H54 (cell line): ENCODE measurements around the gene UGDH.
"Not testable (repeated sequence)": the region's sequence is repeated elsewhere in the genome, so short reads cannot be mapped to it uniquely, and the experiment has no call there.

Source experiments
- DNase-seq: peaks from one replicate; pipeline ENCODE4 v3.0.0; 2011; ENCODE audit warnings: low spot score, mixed read lengths; ENCODE audit not compliant: insufficient read length
- FAIRE-seq: peaks from 3 replicates; lab custom pipeline; 2011; peaks lifted over from hg19 to GRCh38; lab: Jason Lieb, UNC
- POLR2A ChIP-seq: IDR thresholded peaks from 2 replicates; pipeline ENCODE4 v1.6.1; 2011; ENCODE audit warnings: low read depth, mild to moderate bottlenecking, low read length

Gene UGDH

DNA sequence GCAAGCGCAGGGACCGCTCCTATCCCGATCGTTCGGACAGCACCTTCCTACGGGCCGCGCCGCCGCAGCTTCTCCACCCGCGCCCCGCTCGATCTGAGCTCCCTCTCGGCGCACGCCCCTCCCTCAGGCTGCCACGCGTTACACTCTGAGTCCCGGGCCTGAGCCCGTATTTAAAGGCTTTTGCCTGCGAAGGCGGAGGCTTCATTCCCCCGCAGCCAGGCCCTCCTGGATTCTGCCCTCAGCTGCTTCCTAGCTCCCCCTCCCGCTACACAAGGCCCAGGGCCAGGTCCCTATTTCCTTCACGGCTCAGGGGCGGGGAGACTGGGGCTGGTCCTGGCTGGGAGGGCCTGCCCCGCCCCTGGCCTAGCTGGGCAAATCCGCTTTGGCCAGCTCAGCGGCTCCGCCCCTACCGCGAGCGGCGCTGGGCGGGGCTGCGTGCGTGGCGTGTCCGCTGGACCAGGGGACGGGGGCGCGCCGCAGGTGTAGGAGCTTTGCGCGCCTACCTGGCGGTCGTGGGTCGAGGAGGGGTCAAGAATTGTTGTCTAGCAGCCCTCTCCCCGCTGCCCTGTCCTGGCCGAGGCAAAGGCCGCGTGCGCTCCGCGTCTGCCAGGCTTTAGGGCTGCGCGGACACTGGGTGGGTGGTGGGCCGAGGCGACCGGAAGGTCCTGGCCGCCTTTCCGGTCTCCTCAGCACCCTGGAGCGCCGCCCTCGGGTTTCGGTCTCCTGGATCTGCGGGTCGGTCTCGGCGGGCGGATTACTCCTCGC lies at the start of gene UGDH:
Gene UGDH (minus strand): TSS at position 144 of the 765 bp plus-strand sequence. CDS start 5,927 bp downstream, outside the sequence.
- peak; percentile 95 for TF ChIP-seq POLR2A
- FAIRE-seq (no peak), DNase-seq (peak; percentile 81)

DNA sequence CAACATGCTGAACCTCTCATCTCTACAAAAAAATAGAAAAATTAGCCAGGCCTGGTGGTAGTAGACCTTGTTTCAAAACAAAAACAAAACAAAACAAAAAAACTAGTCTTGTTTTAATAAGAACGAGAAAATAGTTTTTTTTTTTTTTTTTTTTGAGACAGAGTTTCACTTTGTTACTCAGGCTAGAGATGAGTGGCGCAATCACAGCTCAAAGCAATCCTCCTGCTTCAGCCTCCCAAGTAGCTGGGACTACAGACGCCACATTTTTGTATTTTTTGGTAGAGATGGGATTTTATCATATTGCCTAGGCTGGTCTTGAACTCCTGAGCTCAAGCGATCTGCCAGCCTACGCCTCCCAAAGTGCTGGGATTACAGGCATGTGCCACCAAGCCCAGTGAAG lies 47.7 kb upstream of the UGDH start:
- FAIRE-seq (no peak), DNase-seq (no peak)
- TF ChIP-seq POLR2A, result no peak

DNA sequence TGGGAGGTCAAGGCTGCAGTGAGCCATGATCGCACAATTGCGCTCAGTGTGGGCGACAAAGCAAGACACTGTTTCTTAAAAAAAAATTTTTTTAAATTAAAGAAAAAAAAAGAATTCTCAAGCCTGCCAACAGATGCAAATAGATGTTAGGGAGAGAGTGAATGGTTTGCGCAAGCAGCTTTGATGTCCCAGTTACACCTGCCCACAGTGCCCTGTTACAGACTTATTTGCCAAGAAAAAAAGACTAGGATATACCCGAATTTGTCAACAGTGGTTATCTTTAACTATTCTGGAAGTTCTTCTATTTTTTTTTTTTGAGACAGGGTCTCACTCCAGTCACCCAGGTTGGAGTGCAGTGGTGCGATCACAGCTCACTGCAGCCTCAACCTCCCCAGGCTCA lies 44.3 kb upstream of the UGDH start:
- TF ChIP-seq POLR2A, result no peak
- FAIRE-seq (no peak), DNase-seq (no peak)

DNA sequence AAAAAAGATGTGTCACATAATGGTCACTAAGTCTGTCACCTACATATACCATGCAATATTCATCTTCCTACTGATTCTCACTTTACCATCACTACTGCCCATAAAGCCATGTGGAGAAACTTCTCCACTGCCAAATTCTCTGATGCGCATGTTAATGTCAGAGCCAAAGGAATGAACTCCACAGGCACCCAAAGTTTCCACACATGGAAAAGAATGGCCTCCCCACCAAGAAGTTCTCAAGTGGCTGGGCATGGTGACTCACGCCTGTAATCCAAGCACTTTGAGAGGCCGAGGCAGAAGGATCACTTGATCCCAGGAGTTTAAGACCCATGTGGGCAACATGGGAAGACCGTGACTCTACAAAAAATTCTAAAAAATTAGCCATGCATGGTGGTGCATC lies 43.8 kb upstream of the UGDH start:
- FAIRE-seq, result no peak
- no peak for DNase-seq
- no peak for TF ChIP-seq POLR2A

DNA sequence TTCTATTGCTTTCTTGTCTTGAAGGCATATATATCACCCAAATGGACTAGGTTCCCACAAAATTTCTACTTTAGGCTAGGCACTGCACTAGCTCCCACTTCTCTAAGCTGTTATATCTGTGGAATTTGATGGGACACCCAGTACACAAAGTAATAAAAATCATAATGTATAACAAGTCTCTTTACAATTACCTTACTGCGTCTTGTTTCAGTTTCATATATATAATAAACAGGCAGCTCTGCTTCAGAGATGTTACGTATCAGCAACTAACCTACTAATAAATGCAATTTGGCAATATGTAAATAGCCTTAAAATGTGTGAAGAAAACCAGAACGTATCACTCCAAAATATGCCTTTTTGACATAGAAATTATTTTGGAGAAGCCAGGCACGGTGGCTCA lies 42.0 kb upstream of the UGDH start:
- FAIRE-seq, result no peak
- no peak for DNase-seq
- no peak for TF ChIP-seq POLR2A

DNA sequence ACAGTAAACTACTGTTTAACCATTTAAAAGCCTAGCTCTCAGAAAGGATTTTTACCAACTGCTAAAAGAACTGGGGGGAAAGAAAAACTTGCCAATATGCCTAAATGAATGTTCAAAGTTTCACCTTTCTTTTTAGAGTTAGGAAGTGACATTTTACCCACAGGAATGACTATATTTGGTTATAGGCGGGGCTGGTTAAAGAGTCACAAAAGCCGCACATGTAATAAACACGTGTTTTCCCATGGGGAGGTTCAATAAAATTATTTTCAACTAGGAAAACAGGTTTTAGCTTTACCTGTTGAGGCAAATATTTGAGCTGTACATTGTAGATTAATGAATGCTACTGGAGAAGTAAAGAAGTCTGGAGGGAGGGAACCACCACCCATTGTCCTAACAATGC lies 41.6 kb upstream of the UGDH start:
- no peak for DNase-seq
- no peak for TF ChIP-seq POLR2A
- FAIRE-seq, result no peak

DNA sequence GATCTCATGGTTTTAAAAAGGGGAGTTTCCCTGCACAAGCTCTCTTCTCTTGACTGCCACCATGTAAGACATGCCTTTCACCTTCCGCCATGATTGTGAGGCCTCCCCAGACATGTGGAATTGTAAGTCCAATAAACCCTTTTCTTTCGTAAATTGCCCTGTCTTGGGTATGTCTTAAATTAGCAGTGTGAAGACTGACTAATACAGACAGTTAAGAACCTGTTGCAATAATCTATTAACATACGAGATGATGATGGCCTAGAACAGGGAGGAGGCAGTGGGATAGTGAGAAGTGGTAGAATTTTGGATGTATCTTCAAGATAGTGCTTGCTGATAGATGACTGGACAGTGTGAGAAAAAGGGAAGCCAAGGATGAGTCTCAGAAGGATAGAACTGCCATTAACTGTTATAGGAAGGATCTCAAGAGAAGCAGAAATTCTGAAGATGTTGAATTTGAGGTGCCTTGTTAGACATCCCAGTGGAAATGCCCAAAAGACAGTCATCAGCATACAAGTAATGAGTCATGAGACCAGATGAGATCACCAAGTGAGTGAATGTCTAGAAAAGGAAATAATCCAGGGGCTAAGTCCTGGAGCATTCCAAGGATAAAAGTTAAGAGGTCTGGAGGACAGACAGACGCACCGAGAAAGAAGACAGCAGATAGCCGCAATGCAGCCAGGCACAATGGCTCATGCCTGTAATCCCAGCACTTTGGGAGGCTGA lies 38.8 kb upstream of the UGDH start:
- DNase-seq (peak; percentile 33), FAIRE-seq (no peak)

DNA sequence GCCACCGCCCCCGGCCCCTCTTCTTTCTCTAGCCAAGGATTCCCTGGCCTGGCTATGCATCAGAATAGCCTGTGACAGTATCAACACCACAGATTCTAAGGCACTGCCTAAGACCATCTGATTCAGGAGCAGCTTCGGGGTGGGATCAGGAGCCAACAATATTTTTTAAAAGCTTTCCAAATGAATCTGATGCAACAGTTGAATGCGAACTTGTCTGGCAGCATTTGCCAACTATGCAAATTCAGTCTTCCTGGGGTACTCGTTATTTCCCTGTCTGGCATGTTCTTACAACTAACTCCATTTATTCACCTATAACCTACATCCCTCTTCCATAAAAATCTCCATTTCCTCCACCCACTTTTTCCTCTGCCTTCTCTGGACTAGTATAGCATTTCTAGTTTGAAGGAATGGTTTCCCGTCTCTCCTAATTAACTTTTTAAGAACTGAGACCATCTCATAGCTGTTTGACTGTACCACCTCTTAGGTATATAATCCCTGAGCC lies 36.2 kb upstream of the UGDH start:
- DNase-seq (no peak), FAIRE-seq (no peak)
- no peak for TF ChIP-seq POLR2A

More for the DNA sequence above, 38.8 kb upstream of the UGDH start:
- no peak for TF ChIP-seq POLR2A

DNA sequence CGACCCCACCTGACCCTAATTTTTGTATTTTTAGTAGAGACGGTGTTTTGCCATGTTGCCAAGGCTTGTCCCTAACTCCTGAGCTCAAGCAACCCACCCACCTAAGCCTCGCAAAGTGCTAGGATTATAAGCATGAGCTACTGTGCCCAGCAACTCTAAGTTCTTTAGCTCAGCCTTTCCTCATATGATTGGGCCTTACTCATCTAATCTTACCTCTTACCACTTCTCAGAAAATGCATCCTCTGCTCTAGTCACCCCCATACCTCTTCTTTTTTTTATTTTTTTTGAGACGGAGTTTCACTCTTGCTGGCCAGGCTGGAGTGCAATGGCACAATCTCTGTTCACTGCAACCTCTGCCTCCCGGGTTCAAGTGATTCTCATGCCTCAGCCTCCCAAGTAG lies 35.6 kb upstream of the UGDH start:
- FAIRE-seq (no peak), DNase-seq (no peak)
- no peak for TF ChIP-seq POLR2A

DNA sequence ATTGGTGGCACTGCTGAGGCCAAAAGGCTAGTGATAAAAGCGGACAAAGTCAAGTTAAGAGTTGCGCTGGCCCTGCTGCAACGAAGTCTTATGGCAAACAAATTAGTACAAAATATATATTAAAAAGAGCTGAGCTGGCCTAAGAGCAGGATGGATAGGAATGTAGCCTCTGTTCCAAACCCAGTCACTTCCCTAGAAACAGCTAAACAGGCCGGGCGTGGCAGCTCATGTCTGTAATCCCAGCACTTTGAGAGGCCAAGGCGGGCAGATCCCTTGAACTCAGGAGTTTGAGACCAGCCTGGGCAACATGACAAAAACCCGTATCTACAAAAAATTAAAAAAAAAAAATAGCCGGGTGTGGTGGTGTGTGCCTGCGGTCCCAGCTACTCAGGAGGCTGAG lies 32.4 kb upstream of the UGDH start:
- no peak for TF ChIP-seq POLR2A
- FAIRE-seq, result no peak
- no peak for DNase-seq

DNA sequence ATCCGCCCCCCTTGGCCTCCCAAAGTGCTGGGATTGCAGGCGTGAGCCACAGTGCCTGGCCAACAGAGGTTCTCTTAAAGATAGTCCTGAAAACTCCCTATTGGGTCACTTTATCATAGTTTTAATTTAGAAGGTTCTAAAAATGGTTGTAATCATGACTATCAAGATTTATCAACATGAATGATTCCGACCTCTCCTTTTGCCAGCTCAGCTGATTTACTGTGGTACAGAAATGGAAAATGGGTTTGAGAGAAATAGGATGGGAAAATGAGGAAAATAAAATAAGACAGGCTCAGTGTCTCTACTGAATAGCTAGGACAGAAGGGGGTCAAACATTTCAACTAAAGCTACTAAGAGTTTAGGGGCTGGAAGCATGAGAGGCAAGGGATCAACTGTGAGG lies 28.2 kb upstream of the UGDH start:
- DNase-seq, result no peak
- no peak for TF ChIP-seq POLR2A
- no peak for FAIRE-seq

DNA sequence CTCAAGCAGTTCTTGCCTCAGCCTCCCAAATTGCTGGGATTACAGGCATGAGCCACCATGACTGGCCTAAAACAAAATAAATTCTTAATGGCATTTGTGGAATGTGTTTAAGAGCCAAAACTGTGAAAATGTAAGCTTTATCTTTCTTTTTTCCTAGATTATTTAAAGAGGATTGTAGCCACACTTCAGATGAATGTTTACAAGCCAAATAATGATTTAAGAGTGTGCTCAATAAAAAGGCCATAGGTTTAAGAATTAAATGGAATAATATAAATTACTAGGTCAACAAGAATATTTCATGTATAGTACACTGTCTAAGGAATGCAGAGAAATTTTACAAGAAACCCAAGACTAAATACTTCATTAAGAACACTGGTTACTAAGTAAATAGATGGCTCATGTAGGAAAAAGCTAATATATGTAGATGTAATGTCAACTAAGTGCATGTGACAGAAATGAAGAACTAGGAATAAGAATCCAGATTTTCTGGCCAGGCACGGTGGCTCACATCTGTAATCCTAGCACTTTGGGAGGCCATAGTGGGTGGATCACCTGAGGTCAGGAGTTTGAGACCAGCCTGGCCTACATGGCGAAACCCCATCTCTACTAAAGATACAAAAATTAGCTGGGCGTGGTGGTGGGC lies 21.3 kb upstream of the UGDH start:
- FAIRE-seq, result no peak

DNA sequence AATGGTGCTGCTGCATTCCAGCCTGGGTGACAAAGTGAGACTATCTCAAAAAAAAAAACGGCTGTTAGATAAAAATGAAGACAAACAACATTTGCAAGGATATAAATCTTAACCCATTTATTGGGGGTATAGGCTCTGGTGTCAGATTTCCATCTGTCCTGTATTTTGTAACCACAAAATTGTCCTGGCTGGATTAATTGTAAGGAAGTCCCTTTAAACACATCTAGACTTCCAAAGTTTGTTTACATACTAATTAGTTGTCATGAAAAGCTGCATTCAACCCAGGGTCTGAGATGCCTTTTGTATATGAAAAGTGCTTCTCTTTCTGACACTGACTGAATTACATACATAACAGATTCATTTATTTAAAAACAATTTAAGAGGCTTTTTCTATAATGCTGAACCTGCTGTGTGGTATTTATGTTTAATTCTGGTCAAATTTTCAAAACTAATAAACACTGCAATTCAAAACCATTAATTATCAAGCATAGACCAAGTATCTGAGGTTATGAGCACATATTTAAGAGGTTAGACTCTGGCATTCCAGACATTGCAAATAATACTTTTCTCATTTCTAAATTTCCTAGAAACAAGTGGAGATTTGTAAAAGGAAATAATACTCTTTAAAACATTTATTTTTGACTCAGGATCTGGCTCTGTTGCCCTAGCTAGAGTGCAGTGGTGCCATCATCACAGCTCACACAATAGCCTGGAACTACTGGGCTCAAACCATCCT lies 17.5 kb upstream of the UGDH start:
- DNase-seq (no peak), FAIRE-seq (no peak)
- no peak for TF ChIP-seq POLR2A

More for the DNA sequence above, 21.3 kb upstream of the UGDH start:
- DNase-seq, result no peak
- TF ChIP-seq POLR2A, result no peak

DNA sequence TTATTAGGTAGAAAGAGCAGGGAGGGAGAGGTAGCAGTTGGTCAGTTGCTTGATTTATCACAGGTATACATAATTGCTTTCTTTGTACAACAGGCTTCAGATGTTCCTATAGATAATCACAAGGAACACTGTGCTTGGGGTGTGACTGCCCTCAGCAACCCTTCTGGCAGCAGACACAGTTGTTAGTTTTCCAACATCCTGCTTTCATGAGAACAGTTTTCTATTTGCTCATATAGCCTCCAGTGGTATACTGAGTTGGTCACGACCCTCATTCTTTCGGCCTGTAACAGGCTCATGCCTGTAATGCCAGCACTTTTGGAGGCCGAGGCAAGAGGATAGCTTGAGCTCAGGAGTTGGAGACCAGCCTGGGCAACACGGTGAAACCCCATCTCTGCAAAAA lies 16.8 kb upstream of the UGDH start:
- not testable (repeated sequence) for FAIRE-seq

More for the DNA sequence above, 16.8 kb upstream of the UGDH start:
- not testable (repeated sequence) for DNase-seq
